ENCODE results near the gene SMYD1.

SMYD1 gene

DNA sequence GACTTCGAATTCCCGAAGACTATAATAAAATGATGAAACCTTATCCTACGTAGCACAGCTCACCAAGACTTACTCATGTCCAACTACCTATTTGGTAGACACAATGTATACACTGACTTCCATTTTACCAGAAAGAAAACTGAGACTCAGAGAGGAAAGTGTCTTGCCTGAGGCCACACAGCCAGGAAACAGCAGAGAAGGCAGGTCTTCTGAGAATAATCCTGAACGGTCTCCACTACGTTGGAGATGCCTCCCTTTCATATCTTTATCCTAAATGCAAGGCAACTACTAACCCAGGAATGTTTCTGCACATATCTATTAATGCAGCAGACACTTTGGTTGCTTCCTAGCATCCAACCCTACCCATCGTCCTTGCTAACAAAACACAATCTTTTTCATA is 72.2 kb downstream of the SMYD1 start:
- H3K4me3 ChIP-seq (ENCODE audit: low read length), result no peak overlapping the region
- no peak for DNase-seq (ENCODE audit: low read depth)
- no peak for TF ChIP-seq CTCF (conservative IDR thresholded peaks at IDR 0.05; ENCODE audit: low read depth, low read length)

DNA sequence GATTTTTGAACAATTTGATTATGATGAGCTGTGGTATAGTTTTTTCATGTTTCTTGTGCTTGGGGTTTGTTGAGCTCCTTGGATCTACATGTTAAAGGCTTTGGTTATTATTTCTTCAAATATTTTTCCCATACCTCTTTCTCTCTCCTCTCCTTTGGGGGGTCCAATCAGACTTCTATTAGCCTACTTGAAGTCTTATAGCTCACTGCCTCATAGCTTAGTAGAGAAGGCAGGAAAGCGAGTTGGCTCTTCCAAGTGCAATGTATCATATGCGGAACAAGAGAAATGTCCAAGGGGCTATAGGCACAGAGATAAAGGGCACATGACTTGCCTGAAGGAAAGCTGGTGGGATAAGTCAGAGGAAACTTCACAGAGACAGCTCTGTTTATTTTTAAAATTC is 74.3 kb downstream of the SMYD1 start:
- DNase-seq (ENCODE audit: low read depth), result no peak
- TF ChIP-seq CTCF (conservative IDR thresholded peaks at IDR 0.05; ENCODE audit: low read depth, low read length), result no peak
- H3K4me3 ChIP-seq (ENCODE audit: low read length), result no peak overlapping the region

DNA sequence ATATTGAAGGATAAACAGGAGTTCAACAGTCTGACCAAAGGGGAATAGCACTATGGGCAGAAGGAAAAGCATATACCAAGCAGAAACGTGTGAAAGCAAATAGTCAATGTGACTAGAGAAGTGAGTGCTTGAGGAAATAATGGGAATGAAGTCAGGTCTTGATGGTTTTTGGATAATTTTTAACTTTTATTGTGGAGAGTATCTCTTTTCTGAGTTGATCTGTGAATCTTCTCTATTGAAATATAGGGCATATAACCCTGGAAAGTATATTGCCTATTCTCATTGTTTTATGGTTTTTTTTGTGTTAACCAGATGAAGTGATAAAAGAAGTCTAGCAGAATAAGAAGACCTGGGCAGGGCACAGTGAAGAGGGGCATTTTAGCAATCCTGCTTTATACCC is 76.6 kb downstream of the SMYD1 start:
- no peak for DNase-seq (ENCODE audit: low read depth)
- no peak overlapping the region for H3K4me3 ChIP-seq (ENCODE audit: low read length)
- no peak for TF ChIP-seq CTCF (conservative IDR thresholded peaks at IDR 0.05; ENCODE audit: low read depth, low read length)

- no peak for TF ChIP-seq CTCF (conservative IDR thresholded peaks at IDR 0.05; ENCODE audit: low read depth, low read length)
- H3K4me3 ChIP-seq (ENCODE audit: low read length), result no peak overlapping the region
- no peak for DNase-seq (ENCODE audit: low read depth)
Measured at GRCh38 chr2:88144914-88145497, 77.4 kb downstream of the SMYD1 start.

- no peak for TF ChIP-seq CTCF (conservative IDR thresholded peaks at IDR 0.05; ENCODE audit: low read depth, low read length)
- no peak overlapping the region for H3K4me3 ChIP-seq (ENCODE audit: low read length)
- DNase-seq (ENCODE audit: low read depth), result no peak
Measured at GRCh38 chr2:88146590-88146989, 79.0 kb downstream of the SMYD1 start.

DNA sequence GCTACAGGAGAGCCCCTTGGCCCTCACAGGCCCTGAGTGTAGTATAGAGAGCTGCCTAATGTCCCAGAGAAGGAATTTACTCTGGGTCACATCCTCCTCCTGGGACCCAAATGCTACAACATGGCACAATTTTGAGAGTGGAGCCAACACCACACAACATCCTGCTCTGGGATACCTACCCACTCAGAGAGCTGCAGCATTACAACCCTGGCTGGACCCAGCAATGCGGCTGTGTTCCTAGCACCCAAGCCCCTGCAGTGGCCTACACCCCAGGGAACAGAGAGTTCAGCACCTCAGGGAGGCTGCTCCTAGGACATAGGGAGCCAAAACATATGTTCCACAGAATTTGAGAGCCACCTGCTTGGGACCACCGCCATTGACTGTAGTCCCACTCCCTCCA is 79.5 kb downstream of the SMYD1 start:
- no peak overlapping the region for H3K4me3 ChIP-seq (ENCODE audit: low read length)
- no peak for TF ChIP-seq CTCF (conservative IDR thresholded peaks at IDR 0.05; ENCODE audit: low read depth, low read length)
- DNase-seq (ENCODE audit: low read depth), result no peak

DNA sequence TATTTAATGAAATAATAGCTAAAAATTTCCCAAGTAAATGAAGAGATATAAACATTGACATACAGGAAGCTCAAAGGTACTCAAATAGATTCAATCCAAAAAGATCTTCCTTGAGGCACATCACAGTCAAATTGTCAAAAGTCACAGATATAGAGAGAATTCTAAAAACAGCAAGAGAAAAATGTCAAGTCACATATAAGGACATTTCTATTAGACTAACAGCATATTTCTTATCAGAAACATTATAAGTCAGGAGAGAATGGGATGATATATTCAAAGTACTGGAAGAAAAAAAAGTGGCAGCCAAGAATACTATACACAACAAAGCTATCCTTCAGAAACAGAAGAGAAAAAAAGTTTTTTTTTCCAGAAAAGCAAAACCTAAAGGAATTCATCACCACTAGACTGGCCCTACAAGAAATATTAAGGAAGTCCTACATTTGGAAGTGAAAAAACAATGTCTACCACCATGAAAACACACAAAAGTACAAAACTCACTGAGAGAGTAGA is 81.4 kb downstream of the SMYD1 start:
- TF ChIP-seq CTCF (conservative IDR thresholded peaks at IDR 0.05; ENCODE audit: low read depth, low read length), result no peak
- DNase-seq (ENCODE audit: low read depth), result no peak
- no peak overlapping the region for H3K4me3 ChIP-seq (ENCODE audit: low read length)
